Keratinocyte (primary cell): ENCODE results near the gene ECM2. TPM values are rescaled to one million over a fixed set of nuclear protein-coding genes. Genes with fewer than 3 reads are reported as not detected.

ENCODE experiments used
- DNase-seq: peaks from one replicate; pipeline ENCODE4 v3.0.0-alpha.2; 2011; ENCODE audit warnings: low read depth, missing footprints, low spot score
- FAIRE-seq: peaks from 2 replicates; lab custom pipeline; 2011; peaks lifted over from hg19 to GRCh38; lab: Jason Lieb, UNC
- H2AFZ ChIP-seq: 2 replicates; pipeline ENCODE4 v1.6.0; 2012; ENCODE audit warnings: low read length, control low read depth, inconsistent platforms; ENCODE audit not compliant: control insufficient read depth
- H3K27ac ChIP-seq: 2 replicates; pipeline ENCODE4 v1.5.1; 2011; ENCODE audit warnings: low read length; ENCODE audit not compliant: control insufficient read depth, insufficient read depth
- H3K27me3 ChIP-seq: 3 replicates; pipeline ENCODE4 v1.6.0; 2011; ENCODE audit warnings: low read length; ENCODE audit not compliant: control insufficient read depth, insufficient read depth; ENCODE audit errors: extremely low read depth
- H3K36me3 ChIP-seq, 2 experiments: 2 replicates in 1 of 2; 3 replicates in 1 of 2; pipeline ENCODE4 v1.5.1; 2011; ENCODE audit warnings: low read length in 2 of 2, mild to moderate bottlenecking in 1 of 2; ENCODE audit not compliant: control insufficient read depth in 2 of 2, insufficient read depth in 2 of 2; ENCODE audit errors: extremely low read depth in 1 of 2
- H3K4me1 ChIP-seq: 3 replicates; pipeline ENCODE4 v1.5.1; 2011; ENCODE audit warnings: low read length; ENCODE audit not compliant: control insufficient read depth, insufficient read depth; ENCODE audit errors: extremely low read depth
- H3K4me2 ChIP-seq: 3 replicates; pipeline ENCODE4 v1.6.0; 2011; ENCODE audit warnings: low read depth, low read length; ENCODE audit not compliant: control insufficient read depth, insufficient read depth; ENCODE audit errors: extremely low read depth
- H3K4me3 ChIP-seq, 3 experiments: fragments of 200-600 bp in 1 of 3; sonication (generic) in 1 of 3; 2 replicates in 2 of 3; 3 replicates in 1 of 3; pipeline ENCODE4 v1.5.1; 2011 to 2016; ENCODE audit warnings: low read length in 3 of 3, mild to moderate bottlenecking in 3 of 3, control low read depth in 2 of 3, inconsistent platforms in 1 of 3, low read depth in 1 of 3, mixed read lengths in 1 of 3, mixed run types in 1 of 3, moderate library complexity in 1 of 3; ENCODE audit not compliant: control insufficient read depth in 2 of 3, insufficient read depth in 2 of 3; ENCODE audit errors: extremely low read depth in 1 of 3
- H3K79me2 ChIP-seq: 2 replicates; pipeline ENCODE4 v1.6.0; 2012; ENCODE audit warnings: low read length; ENCODE audit not compliant: control insufficient read depth, insufficient read depth
- H3K9ac ChIP-seq: 3 replicates; pipeline ENCODE4 v1.6.0; 2011; ENCODE audit warnings: low read length; ENCODE audit not compliant: control insufficient read depth, insufficient read depth; ENCODE audit errors: extremely low read depth
- H3K9me1 ChIP-seq: 3 replicates; pipeline ENCODE4 v1.6.0; 2011; ENCODE audit warnings: low read length; ENCODE audit not compliant: control insufficient read depth, insufficient read depth; ENCODE audit errors: extremely low read depth
- H3K9me3 ChIP-seq: 2 replicates; pipeline ENCODE4 v1.5.1; 2012; ENCODE audit warnings: low read depth, low read length; ENCODE audit not compliant: control insufficient read depth
- H4K20me1 ChIP-seq: 3 replicates; pipeline ENCODE4 v1.6.0; 2011; ENCODE audit warnings: low read length; ENCODE audit not compliant: control insufficient read depth, insufficient read depth; ENCODE audit errors: extremely low read depth
- CTCF ChIP-seq, 3 experiments: IDR thresholded peaks in 1 of 3; conservative IDR thresholded peaks in 1 of 3; optimal IDR thresholded peaks in 1 of 3; 2 replicates in 2 of 3; 3 replicates in 1 of 3; pipeline versions ENCODE3 to v1.5.1; 2011; ENCODE audit warnings: low read length in 3 of 3, mild to moderate bottlenecking in 3 of 3, moderate library complexity in 2 of 3, control low read depth in 1 of 3, inconsistent platforms in 1 of 3; ENCODE audit not compliant: insufficient read depth in 2 of 3; ENCODE audit errors: extremely low read depth in 1 of 3
- EZH2 ChIP-seq: IDR thresholded peaks from one replicate; pipeline ENCODE4 v1.6.1; 2012; ENCODE audit warnings: inconsistent platforms, mild to moderate bottlenecking, low read length, moderate library complexity
- dilution Hi-C: fragments of 300-500 bp; cut with MboI; formaldehyde crosslinking; loops from one replicate; pipeline ENCODE4 v1.7.0; 2020; ENCODE audit warnings: low sequenced_read_pairs; ENCODE audit not compliant: extremely low pct_ligation_motif_present
- polyA plus RNA-seq, 5 experiments: library from polyadenylated mRNA; depleted of rRNA in 3 of 5; stranded (reverse) in 3 of 5; stranded (forward) in 1 of 5; unstranded in 1 of 5; fragments of >200 nt; gene quantifications; 1 replicate in 1 of 5; 2 replicates in 3 of 5; 3 replicates in 1 of 5; pipeline versions ENCODE4 v1.2.1 to v1.2.3, GENCODE V29; 2011 to 2012; ENCODE audit warnings: missing spikeins in 2 of 5, low read depth in 1 of 5, low replicate concordance in 1 of 5

Gene ECM2
- polyA plus RNA-seq, 1 donor (not counting 4 experiments of a cell fraction or from before 2014, with no cell fraction given): 0.75 TPM

GRCh38 chr9:92492781-92493401 is 42.9 kb downstream of the ECM2 start:
- H3K27ac ChIP-seq: no peak overlapping the region
- no peak overlapping the region for H3K9ac ChIP-seq
- H3K4me3 ChIP-seq: no peak overlapping the region
- H3K4me2 ChIP-seq: no peak overlapping the region
- H3K36me3 ChIP-seq: no peaks in the 10 kb centered on the region
- FAIRE-seq (no peak), DNase-seq (no peak)
- H3K27me3 ChIP-seq: no peaks in the 10 kb centered on the region
- no peaks in the 10 kb centered on the region for H4K20me1 ChIP-seq
- no peaks in the 10 kb centered on the region for H3K79me2 ChIP-seq
- dilution Hi-C loops: no loop called here
- no peaks in the 10 kb centered on the region for H3K9me3 ChIP-seq
- no peak overlapping the region for H2AFZ ChIP-seq
- H3K9me1 ChIP-seq: no peaks in the 10 kb centered on the region
- H3K4me1 ChIP-seq: peaks cover 8% of the 10 kb centered on the region
- TF ChIP-seq CTCF (optimal IDR thresholded peaks at IDR 0.05 in 1 of 3, IDR thresholded peaks at IDR 0.05 in 1 of 3, conservative IDR thresholded peaks at IDR 0.05 in 1 of 3; ENCODE audit: extremely low read depth in 1 of 3, insufficient read depth in 2 of 3, low read length in 3 of 3) (no peak), EZH2 (no peak)

GRCh38 chr9:92488681-92489550 is 46.9 kb downstream of the ECM2 start:
- DNase-seq: no peak
- FAIRE-seq: no peak
- Histone ChIP-seq H3K36me3 (no peaks in the 10 kb centered on the region), H3K4me2 (no peak overlapping the region), H3K27ac (no peak overlapping the region), H3K4me3 (no peak overlapping the region), H3K4me1 (peaks cover 9% of the 10 kb centered on the region), H3K27me3 (no peaks in the 10 kb centered on the region), H2AFZ (peak overlapping the region; percentile 24), H3K79me2 (no peaks in the 10 kb centered on the region), H3K9ac (no peak overlapping the region), H3K9me1 (no peaks in the 10 kb centered on the region), H3K9me3 (no peaks in the 10 kb centered on the region), H4K20me1 (no peaks in the 10 kb centered on the region)
- dilution Hi-C loops: no loop called here
- TF ChIP-seq EZH2: no peak
- no peak for TF ChIP-seq CTCF (optimal IDR thresholded peaks at IDR 0.05 in 1 of 3, IDR thresholded peaks at IDR 0.05 in 1 of 3, conservative IDR thresholded peaks at IDR 0.05 in 1 of 3; ENCODE audit: extremely low read depth in 1 of 3, insufficient read depth in 2 of 3, low read length in 3 of 3)
